ENCODE measurements around the gene ID2.

Gene ID2

DNA sequence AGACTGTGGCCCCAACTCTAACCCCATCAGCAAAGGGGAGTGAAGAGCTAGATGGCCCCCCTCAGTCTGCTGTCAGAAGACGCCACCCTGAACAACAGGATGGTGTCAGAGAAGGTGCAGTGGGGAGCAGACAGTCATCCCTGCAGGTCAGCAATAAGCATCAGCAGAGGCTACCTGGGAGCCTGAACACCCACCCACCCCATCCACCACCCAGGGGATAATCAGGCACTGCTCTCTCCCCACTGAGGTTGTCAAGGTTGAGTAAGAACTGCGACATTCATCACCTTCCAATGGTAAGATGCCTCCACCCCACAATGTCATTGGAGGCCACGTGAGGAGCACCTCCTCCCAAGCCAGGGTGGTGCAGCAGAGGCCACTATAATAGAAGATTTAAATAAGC is 8.5 kb upstream of the ID2 start:
- DNase-seq (ENCODE audit: extremely low read depth, low read depth): no peak
- H3K4me3 ChIP-seq (replicated peaks; ENCODE audit: low read depth, low read length): no peak overlapping the region
- TF ChIP-seq, protein P1, sequence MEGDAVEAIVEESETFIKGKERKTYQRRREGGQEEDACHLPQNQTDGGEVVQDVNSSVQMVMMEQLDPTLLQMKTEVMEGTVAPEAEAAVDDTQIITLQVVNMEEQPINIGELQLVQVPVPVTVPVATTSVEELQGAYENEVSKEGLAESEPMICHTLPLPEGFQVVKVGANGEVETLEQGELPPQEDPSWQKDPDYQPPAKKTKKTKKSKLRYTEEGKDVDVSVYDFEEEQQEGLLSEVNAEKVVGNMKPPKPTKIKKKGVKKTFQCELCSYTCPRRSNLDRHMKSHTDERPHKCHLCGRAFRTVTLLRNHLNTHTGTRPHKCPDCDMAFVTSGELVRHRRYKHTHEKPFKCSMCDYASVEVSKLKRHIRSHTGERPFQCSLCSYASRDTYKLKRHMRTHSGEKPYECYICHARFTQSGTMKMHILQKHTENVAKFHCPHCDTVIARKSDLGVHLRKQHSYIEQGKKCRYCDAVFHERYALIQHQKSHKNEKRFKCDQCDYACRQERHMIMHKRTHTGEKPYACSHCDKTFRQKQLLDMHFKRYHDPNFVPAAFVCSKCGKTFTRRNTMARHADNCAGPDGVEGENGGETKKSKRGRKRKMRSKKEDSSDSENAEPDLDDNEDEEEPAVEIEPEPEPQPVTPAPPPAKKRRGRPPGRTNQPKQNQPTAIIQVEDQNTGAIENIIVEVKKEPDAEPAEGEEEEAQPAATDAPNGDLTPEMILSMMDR (IDR thresholded peaks at IDR 0.05; ENCODE audit: low read depth, low read length, missing control alignments): no peak

- TF ChIP-seq, protein P1 (IDR thresholded peaks at IDR 0.05; ENCODE audit: low read depth, low read length, missing control alignments): no peak
- no peak overlapping the region for H3K4me3 ChIP-seq (replicated peaks; ENCODE audit: low read depth, low read length)
- no peak for DNase-seq (ENCODE audit: extremely low read depth, low read depth)
Observed at GRCh38 chr2:8674420-8675009, 7.3 kb upstream of the ID2 start.

DNA sequence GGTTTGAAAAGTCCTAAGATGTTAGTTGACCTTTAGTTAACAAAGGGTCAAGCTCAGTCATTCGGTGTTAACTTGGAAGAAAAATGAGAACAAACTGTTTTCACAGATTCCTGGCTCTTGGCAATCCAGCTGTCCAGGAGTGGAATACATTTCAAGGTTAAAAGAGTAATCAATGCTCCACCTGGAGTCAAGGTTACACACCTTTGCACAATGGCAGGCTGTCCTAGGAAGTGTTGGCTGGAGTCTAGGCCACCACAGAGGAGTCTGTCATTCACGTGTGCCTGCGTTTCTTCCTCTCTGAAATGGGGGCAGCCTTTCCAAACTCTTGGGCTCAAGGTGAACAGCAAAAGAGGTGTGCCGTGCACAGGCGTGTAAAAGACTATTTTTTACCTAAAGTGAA is 6.3 kb upstream of the ID2 start:
- no peak for DNase-seq (ENCODE audit: extremely low read depth, low read depth)
- TF ChIP-seq, protein P1 (IDR thresholded peaks at IDR 0.05; ENCODE audit: low read depth, low read length, missing control alignments): no peak
- H3K4me3 ChIP-seq (replicated peaks; ENCODE audit: low read depth, low read length): no peak overlapping the region

GRCh38 chr2:8676191-8676920 is 5.5 kb upstream of the ID2 start:
- DNase-seq (ENCODE audit: extremely low read depth, low read depth): no peak
- peak overlapping the region; percentile 36 for H3K4me3 ChIP-seq (replicated peaks; ENCODE audit: low read depth, low read length)
- TF ChIP-seq, protein P1 (IDR thresholded peaks at IDR 0.05; ENCODE audit: low read depth, low read length, missing control alignments): no peak

- peak overlapping the region; percentile 36 for H3K4me3 ChIP-seq (replicated peaks; ENCODE audit: low read depth, low read length)
- no peak for DNase-seq (ENCODE audit: extremely low read depth, low read depth)
- TF ChIP-seq, protein P1 (IDR thresholded peaks at IDR 0.05; ENCODE audit: low read depth, low read length, missing control alignments): no peak
Observed at GRCh38 chr2:8676921-8677645, 4.8 kb upstream of the ID2 start.

DNA sequence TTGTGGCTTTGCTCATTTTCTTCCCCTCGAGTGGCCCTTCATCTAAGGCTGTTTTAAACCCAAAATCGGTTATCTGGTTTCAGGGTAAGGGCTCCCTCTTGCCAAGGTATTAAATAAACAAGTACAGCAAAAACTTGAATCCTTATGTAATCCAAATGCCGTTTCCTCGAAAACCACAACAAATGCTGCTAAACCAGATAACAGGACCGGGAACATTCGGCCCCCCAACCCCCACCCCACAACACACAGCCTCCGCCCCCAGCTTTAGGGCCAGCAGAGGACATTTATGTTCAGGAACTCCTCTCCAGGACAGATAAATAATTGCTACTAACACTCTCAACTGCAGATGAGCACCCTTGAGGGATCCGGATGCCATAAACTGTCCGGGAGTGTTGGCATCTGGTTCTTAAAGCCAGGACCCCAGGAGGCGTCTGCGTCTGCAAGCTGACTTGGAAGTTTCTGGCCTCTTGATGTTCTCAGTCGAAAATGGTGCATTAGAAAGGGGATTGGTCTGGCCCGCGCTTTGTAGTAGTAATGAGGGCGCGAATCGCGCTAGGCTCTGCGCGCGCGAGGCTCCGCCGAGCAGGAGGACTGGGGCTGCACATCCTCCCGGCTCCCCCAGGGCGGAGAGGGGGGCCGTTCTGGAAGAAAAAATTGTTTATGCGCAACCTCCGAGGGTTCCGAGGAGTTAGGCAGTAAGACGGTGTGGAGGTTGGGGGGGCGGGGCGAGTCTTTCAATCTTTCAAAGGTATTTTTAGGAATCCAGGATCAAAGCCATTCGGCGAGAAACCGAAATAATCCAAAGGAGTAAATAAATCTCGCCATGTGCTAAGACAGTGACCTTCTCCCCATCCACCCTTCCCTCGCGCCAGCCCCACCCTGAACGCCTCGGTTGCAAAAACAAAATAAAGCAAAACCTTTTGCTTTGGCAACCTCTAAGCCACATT is 3.9 kb upstream of the ID2 start:
- TF ChIP-seq, protein P1 (IDR thresholded peaks at IDR 0.05; ENCODE audit: low read depth, low read length, missing control alignments): no peak
- DNase-seq (ENCODE audit: extremely low read depth, low read depth): no peak
- H3K4me3 ChIP-seq (replicated peaks; ENCODE audit: low read depth, low read length): peak overlapping the region; percentile 36
